Endodermal cell (in vitro differentiated cells): ENCODE measurements around the gene NAALADL2. TPM values are rescaled to one million over a fixed set of nuclear protein-coding genes. Genes with fewer than 3 reads are reported as not detected.
A peak's percentile ranks its signal among the peaks of the same experiment; 100 is the strongest.
"Not testable (repeated sequence)": the region's sequence is repeated elsewhere in the genome, so short reads cannot be mapped to it uniquely, and the experiment has no call there.

ENCODE experiments used
- DNase-seq: peaks from one replicate; pipeline ENCODE4 v3.0.0-alpha.2; 2017
- H3K27ac ChIP-seq: 2 replicates; pipeline ENCODE4 v1.5.1; 2013; ENCODE audit warnings: mild to moderate bottlenecking, low read depth, low read length, moderate library complexity
- H3K27me3 ChIP-seq: 2 replicates; pipeline ENCODE4 v1.6.1; 2013; ENCODE audit warnings: mild to moderate bottlenecking, low read length, moderate library complexity; ENCODE audit not compliant: insufficient read depth, control insufficient read depth, poor library complexity, severe bottlenecking
- H3K36me3 ChIP-seq: 2 replicates; pipeline ENCODE4 v1.7.0; 2013; ENCODE audit warnings: mild to moderate bottlenecking, low read length, moderate library complexity; ENCODE audit not compliant: control insufficient read depth, insufficient read depth
- H3K4me1 ChIP-seq: one replicate; pipeline ENCODE4 v1.7.0; 2013; ENCODE audit warnings: low read length; ENCODE audit not compliant: control insufficient read depth, insufficient read depth
- H3K4me3 ChIP-seq: 2 replicates; pipeline ENCODE4 v1.5.1; 2013; ENCODE audit warnings: mild to moderate bottlenecking, low read length, moderate library complexity
- H3K9ac ChIP-seq: 2 replicates; pipeline ENCODE4 v1.6.1; 2013; ENCODE audit warnings: mild to moderate bottlenecking, low read length, moderate library complexity; ENCODE audit not compliant: poor library complexity, severe bottlenecking; ENCODE audit errors: extremely low read depth
- H3K9me3 ChIP-seq: 2 replicates; pipeline ENCODE4 v1.6.1; 2013; ENCODE audit warnings: mild to moderate bottlenecking, low read length, moderate library complexity; ENCODE audit not compliant: control insufficient read depth
- H3K27ac Mint-ChIP-seq: 2 replicates; pipeline ENCODE4 v1.8.0; 2020; ENCODE audit warnings: mixed read lengths
- H3K27me3 Mint-ChIP-seq: 2 replicates; pipeline ENCODE4 v1.8.0; 2021; ENCODE audit warnings: mild to moderate bottlenecking, mixed read lengths; ENCODE audit not compliant: insufficient read depth
- H3K36me3 Mint-ChIP-seq: 2 replicates; pipeline ENCODE4 v1.8.0; 2020; ENCODE audit warnings: low read depth, mixed read lengths
- H3K4me1 Mint-ChIP-seq: 2 replicates; pipeline ENCODE4 v1.8.0; 2020; ENCODE audit warnings: mixed read lengths
- H3K4me3 Mint-ChIP-seq: 2 replicates; pipeline ENCODE4 v1.8.0; 2020; ENCODE audit warnings: mild to moderate bottlenecking, moderate library complexity, mixed read lengths
- H3K9me3 Mint-ChIP-seq: 2 replicates; pipeline ENCODE4 v1.8.0; 2020; ENCODE audit warnings: mild to moderate bottlenecking, mixed read lengths
- CTCF ChIP-seq: fragments of 200-600 bp; sonication (generic); conservative IDR thresholded peaks from 2 replicates; pipeline ENCODE4 v1.5.0; 2021; ENCODE audit warnings: antibody characterized with exemption, mild to moderate bottlenecking
- WGBS, 2 experiments: methylation state at CpG; one replicate each; pipeline versions ENCODE4 v1.1.5 to v1.1.7; 2013; ENCODE audit warnings: missing lambda C conversion rate in 2 of 2, mixed read lengths in 1 of 2; ENCODE audit not compliant: insufficient coverage in 1 of 2, insufficient read length in 1 of 2; 5-methylcytosine and 5-hydroxymethylcytosine counted together
- total RNA-seq, 2 donors: library from RNA; stranded (reverse); fragmentation: NEBNext Ultra II Directional in 1 of 2; extraction: Animal tissue kit (Norgen Biotek cat#: 25700) in 1 of 2; gene quantifications; 2 replicates in 1 of 2; 3 replicates in 1 of 2; pipeline ENCODE4 v1.2.1, GENCODE V29; 2021

NAALADL2 gene
- total RNA-seq, 2 donors from 2014 or later: 1.6 to 1.8 TPM

GRCh38 chr3:175807175-175807574 lies 948.0 kb downstream of the NAALADL2 start:
- H3K4me3 ChIP-seq: no peak overlapping the region
- no peaks in the 10 kb centered on the region for H3K4me1 ChIP-seq
- peaks cover 3% of the 10 kb centered on the region for H3K4me1 Mint-ChIP-seq
- H3K4me3 Mint-ChIP-seq: no peak overlapping the region
- no peaks in the 10 kb centered on the region for H3K36me3 ChIP-seq
- no peak overlapping the region for H3K27ac Mint-ChIP-seq
- no peaks in the 10 kb centered on the region for H3K36me3 Mint-ChIP-seq
- H3K9me3 ChIP-seq: no peaks in the 10 kb centered on the region
- H3K27me3 Mint-ChIP-seq: no peaks in the 10 kb centered on the region
- no peaks in the 10 kb centered on the region for H3K27me3 ChIP-seq
- DNase-seq: no peak
- WGBS, 2 experiments: no CpG with 5 or more reads among the region's 1 CpG
- no peaks in the 10 kb centered on the region for H3K9me3 Mint-ChIP-seq
- H3K27ac ChIP-seq: no peak overlapping the region
- no peak overlapping the region for H3K9ac ChIP-seq
- TF ChIP-seq CTCF: no peak

- DNase-seq: no peak
- WGBS, 2 experiments: 95 to 96% methylated on average over 3 of the region's 3 CpGs
- H3K27me3 Mint-ChIP-seq: no peaks in the 10 kb centered on the region
- no peak overlapping the region for H3K27ac Mint-ChIP-seq
- no peaks in the 10 kb centered on the region for H3K36me3 ChIP-seq
- H3K27ac ChIP-seq: no peak overlapping the region
- no peak overlapping the region for H3K4me3 Mint-ChIP-seq
- H3K4me1 Mint-ChIP-seq: peaks cover 17% of the 10 kb centered on the region
- no peaks in the 10 kb centered on the region for H3K27me3 ChIP-seq
- no peak overlapping the region for H3K9ac ChIP-seq
- peak overlapping the region; percentile 4 for H3K4me3 ChIP-seq
- peaks cover 41% of the 10 kb centered on the region for H3K9me3 Mint-ChIP-seq
- peaks cover 54% of the 10 kb centered on the region for H3K9me3 ChIP-seq
- H3K4me1 ChIP-seq: no peaks in the 10 kb centered on the region
- peaks cover 24% of the 10 kb centered on the region for H3K36me3 Mint-ChIP-seq
- no peak for TF ChIP-seq CTCF
These were observed 959.8 kb downstream of the NAALADL2 start for GRCh38 chr3:175818811-175819464.

- peaks cover 33% of the 10 kb centered on the region for H3K9me3 Mint-ChIP-seq
- H3K27ac ChIP-seq, H3K4me3 Mint-ChIP-seq, H3K27me3 ChIP-seq, H3K36me3 ChIP-seq, H3K4me3 ChIP-seq, H3K27me3 Mint-ChIP-seq, H3K4me1 ChIP-seq, H3K9ac ChIP-seq: not testable (repeated sequence)
- peak overlapping the region; percentile 92 for H3K27ac Mint-ChIP-seq
- peaks cover 35% of the 10 kb centered on the region for H3K9me3 ChIP-seq
- peaks cover 26% of the 10 kb centered on the region for H3K36me3 Mint-ChIP-seq
- DNase-seq: peak; percentile 88
- 50 to 77% methylated on average over 2 to 7 of the region's 7 CpGs for WGBS, 2 experiments
- H3K4me1 Mint-ChIP-seq: peaks cover 37% of the 10 kb centered on the region
These were observed 963.8 kb downstream of the NAALADL2 start for GRCh38 chr3:175822766-175823491.

- H3K27ac Mint-ChIP-seq: peak overlapping the region; percentile 92
- H3K36me3 Mint-ChIP-seq: peaks cover 11% of the 10 kb centered on the region
- not testable (repeated sequence) for H3K27ac ChIP-seq, H3K4me1 ChIP-seq, H3K27me3 Mint-ChIP-seq, H3K36me3 ChIP-seq, H3K27me3 ChIP-seq, H3K9ac ChIP-seq, H3K4me3 ChIP-seq
- DNase-seq: peak; percentile 88
- peaks cover 13% of the 10 kb centered on the region for H3K9me3 ChIP-seq
- peaks cover 13% of the 10 kb centered on the region for H3K9me3 Mint-ChIP-seq
- H3K4me3 Mint-ChIP-seq: peak overlapping the region; percentile 20
- H3K4me1 Mint-ChIP-seq: peaks cover 37% of the 10 kb centered on the region
- 52 to 58% methylated on average over 3 to 6 of the region's 6 CpGs for WGBS, 2 experiments
These were observed 966.0 kb downstream of the NAALADL2 start for GRCh38 chr3:175825016-175825580.
